Measurements from ENCODE around the gene PRKG1. TPM values are rescaled to one million over a fixed set of nuclear protein-coding genes. Genes with fewer than 3 reads are reported as not detected.
"Not testable (repeated sequence)": the region's sequence is repeated elsewhere in the genome, so short reads cannot be mapped to it uniquely, and the experiment has no call there.

PRKG1 gene
- total RNA-seq, 1 experiment from 2014 or later: 16.5 TPM

DNA sequence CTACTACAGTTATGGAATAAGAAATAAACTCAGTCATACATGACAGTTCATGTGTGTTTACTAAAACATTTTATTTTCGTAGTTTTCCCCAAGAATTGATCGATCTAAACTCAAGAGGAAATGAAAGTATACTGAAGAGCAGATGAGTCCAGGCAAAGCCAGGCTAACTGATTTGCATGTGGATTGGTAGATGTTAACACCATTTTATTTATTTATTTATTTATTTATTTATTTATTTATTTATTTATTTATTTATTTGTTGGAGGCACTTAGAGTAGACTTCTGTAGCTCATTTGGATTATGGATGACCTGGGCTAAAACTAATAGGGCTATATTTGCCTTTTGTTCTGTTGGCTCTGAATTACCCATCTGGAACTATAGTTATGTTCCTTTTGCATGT is 1171.3 kb downstream of the PRKG1 start (continued):
- TF ChIP-seq ZNF281 (CRISPR knock-in tag; IDR thresholded peaks at IDR 0.05) (no peak), TEAD4 (CRISPR knock-in tag; IDR thresholded peaks at IDR 0.05) (no peak)

- H3K9me3 Mint-ChIP-seq; DNase-seq (ENCODE audit: low spot score); H3K4me3 Mint-ChIP-seq; H3K27me3 Mint-ChIP-seq (ENCODE audit: low read depth); H3K36me3 Mint-ChIP-seq; ATAC-seq; CTCF ChIA-PET; H3K27ac Mint-ChIP-seq; POLR2A ChIA-PET; H3K4me1 Mint-ChIP-seq: not testable (repeated sequence)
Observed at GRCh38 chr10:52247929-52248328, 1173.6 kb downstream of the PRKG1 start.

- TF ChIP-seq, protein P1, sequence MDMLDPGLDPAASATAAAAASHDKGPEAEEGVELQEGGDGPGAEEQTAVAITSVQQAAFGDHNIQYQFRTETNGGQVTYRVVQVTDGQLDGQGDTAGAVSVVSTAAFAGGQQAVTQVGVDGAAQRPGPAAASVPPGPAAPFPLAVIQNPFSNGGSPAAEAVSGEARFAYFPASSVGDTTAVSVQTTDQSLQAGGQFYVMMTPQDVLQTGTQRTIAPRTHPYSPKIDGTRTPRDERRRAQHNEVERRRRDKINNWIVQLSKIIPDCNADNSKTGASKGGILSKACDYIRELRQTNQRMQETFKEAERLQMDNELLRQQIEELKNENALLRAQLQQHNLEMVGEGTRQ (CRISPR knock-in tag; IDR thresholded peaks at IDR 0.05): no peak
- Mint-ChIP-seq H3K9me3 (peaks cover 4% of the 10 kb centered on the region; the same call in 1 of the 2 replicates), H3K4me1 (no peaks in the 10 kb centered on the region), H3K27me3 (ENCODE audit: low read depth) (no peaks in the 10 kb centered on the region; the same call in 1 of the 2 replicates), H3K4me3 (no peak overlapping the region), H3K27ac (no peak overlapping the region), H3K36me3 (no peaks in the 10 kb centered on the region)
- ATAC-seq (no peak), DNase-seq (ENCODE audit: low spot score) (no peak)
- ChIA-PET CTCF (no interaction called here), POLR2A (no interaction called here)
Observed at GRCh38 chr10:52248697-52249306, 1174.5 kb downstream of the PRKG1 start.

- H3K4me1 Mint-ChIP-seq: no peaks in the 10 kb centered on the region
- H3K27ac Mint-ChIP-seq: no peak overlapping the region
- ChIA-PET CTCF (interaction anchor here (1.6 kb wide), 1 partner anchor 8 kb away, joined by 4 read pairs; no protein-coding TSS in a partner anchor), POLR2A (no interaction called here)
- no peak for DNase-seq (ENCODE audit: low spot score)
- H3K27me3 Mint-ChIP-seq (ENCODE audit: low read depth): no peaks in the 10 kb centered on the region; the same call in 1 of the 2 replicates
- peaks cover 4% of the 10 kb centered on the region; the same call in 1 of the 2 replicates for H3K9me3 Mint-ChIP-seq
- no peak for ATAC-seq
- no peaks in the 10 kb centered on the region for H3K36me3 Mint-ChIP-seq
- TF ChIP-seq ZNF532 (CRISPR knock-in tag; IDR thresholded peaks at IDR 0.05; ENCODE audit: borderline replicate concordance): no peak
- TF ChIP-seq, protein P2, sequence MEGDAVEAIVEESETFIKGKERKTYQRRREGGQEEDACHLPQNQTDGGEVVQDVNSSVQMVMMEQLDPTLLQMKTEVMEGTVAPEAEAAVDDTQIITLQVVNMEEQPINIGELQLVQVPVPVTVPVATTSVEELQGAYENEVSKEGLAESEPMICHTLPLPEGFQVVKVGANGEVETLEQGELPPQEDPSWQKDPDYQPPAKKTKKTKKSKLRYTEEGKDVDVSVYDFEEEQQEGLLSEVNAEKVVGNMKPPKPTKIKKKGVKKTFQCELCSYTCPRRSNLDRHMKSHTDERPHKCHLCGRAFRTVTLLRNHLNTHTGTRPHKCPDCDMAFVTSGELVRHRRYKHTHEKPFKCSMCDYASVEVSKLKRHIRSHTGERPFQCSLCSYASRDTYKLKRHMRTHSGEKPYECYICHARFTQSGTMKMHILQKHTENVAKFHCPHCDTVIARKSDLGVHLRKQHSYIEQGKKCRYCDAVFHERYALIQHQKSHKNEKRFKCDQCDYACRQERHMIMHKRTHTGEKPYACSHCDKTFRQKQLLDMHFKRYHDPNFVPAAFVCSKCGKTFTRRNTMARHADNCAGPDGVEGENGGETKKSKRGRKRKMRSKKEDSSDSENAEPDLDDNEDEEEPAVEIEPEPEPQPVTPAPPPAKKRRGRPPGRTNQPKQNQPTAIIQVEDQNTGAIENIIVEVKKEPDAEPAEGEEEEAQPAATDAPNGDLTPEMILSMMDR (IDR thresholded peaks at IDR 0.05): no peak
- no peak overlapping the region for H3K4me3 Mint-ChIP-seq
Observed at GRCh38 chr10:52249850-52250395, 1175.6 kb downstream of the PRKG1 start.

Data from WTC11 (cell line).